ENCODE data around the gene CEBPA.

Gene CEBPA

GRCh38 chr19:33286899-33287298 is 15.4 kb downstream of the CEBPA start:
- no peak for DNase-seq (ENCODE audit: low read depth)

- DNase-seq (ENCODE audit: low read depth): no peak
Observed at GRCh38 chr19:33285441-33285927, 16.9 kb downstream of the CEBPA start.

GRCh38 chr19:33284756-33285155 is 17.6 kb downstream of the CEBPA start:
- no peak for DNase-seq (ENCODE audit: low read depth)

DNA sequence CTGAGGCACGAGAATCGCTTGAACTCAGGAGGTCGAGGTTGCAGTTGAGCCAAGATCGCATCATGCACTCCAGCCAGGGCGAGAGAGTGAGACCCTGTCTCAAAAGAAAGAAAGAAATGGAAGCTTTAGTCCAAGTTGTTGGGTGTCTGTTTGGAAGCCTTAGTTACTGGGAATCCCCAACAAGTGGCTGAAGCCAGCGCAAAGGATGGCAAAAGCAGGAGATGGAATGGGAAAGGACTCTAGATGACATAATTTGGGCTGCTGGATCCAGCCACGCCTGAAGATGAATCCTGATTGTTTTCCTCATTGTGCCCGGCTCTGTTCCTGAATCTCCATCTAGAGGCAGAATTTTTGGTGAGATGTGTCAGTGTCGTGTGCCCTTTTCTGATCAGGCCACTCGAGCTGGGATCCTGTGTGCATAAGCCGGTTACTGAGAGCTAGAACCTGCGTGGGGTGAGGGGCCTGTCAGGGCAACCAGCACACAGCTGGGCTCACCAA is 18.1 kb downstream of the CEBPA start:
- DNase-seq (ENCODE audit: low read depth): no peak

DNA sequence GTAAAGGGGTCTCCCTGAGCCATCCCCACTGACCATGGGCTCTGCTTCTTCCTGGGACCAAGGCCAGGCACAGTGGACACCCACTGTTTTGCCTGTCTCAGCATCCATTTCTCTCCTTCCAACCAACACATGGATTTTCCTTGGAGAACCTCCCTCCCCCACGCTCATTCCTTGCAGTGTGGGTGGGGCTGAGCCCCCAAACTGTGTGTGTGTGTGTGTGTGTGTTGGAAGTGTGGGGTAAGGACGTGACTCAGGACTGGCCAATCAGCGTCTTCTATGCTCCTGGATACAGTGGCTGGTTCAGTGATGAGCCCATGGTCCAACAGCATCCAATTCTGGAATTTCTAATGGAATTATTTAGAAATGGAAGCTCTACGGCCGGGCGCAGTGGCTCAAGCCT is 18.7 kb downstream of the CEBPA start:
- no peak for DNase-seq (ENCODE audit: low read depth)

DNA sequence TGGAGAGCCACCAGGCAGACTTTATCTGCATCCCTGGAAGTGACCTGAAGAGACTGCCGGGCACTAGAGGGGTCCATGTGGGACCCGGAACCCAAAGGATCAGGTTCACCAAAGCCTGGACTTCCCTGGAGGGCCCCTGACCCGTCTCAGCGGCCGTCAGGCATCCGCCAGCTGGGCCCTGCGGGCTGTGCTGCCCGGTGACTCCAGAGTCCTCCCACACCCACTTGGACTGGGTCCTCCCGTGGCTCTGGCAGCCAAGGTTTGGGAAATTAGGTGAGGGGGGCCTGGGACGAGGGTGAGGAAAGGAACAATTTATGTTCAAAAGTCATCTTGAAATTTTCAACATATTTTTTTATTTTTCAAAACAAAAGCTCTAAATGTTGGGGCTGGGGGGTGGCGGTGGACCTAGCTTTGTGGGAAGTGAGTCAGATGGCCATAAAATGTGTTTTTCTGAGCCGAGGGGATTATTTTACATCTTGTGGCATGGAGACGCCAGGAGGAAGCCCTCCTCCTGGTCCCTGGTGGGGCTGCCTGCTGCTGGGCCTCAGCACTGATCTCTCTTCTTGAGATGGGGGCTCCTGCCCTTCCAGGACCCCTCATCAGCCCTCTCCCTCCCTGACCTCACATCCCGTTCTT is 20.2 kb downstream of the CEBPA start:
- DNase-seq (ENCODE audit: low read depth): no peak

- DNase-seq (ENCODE audit: low read depth): no peak
Observed at GRCh38 chr19:33281296-33281926, 20.9 kb downstream of the CEBPA start.

- no peak for DNase-seq (ENCODE audit: low read depth)
Observed at GRCh38 chr19:33280351-33280921, 21.9 kb downstream of the CEBPA start.

DNA sequence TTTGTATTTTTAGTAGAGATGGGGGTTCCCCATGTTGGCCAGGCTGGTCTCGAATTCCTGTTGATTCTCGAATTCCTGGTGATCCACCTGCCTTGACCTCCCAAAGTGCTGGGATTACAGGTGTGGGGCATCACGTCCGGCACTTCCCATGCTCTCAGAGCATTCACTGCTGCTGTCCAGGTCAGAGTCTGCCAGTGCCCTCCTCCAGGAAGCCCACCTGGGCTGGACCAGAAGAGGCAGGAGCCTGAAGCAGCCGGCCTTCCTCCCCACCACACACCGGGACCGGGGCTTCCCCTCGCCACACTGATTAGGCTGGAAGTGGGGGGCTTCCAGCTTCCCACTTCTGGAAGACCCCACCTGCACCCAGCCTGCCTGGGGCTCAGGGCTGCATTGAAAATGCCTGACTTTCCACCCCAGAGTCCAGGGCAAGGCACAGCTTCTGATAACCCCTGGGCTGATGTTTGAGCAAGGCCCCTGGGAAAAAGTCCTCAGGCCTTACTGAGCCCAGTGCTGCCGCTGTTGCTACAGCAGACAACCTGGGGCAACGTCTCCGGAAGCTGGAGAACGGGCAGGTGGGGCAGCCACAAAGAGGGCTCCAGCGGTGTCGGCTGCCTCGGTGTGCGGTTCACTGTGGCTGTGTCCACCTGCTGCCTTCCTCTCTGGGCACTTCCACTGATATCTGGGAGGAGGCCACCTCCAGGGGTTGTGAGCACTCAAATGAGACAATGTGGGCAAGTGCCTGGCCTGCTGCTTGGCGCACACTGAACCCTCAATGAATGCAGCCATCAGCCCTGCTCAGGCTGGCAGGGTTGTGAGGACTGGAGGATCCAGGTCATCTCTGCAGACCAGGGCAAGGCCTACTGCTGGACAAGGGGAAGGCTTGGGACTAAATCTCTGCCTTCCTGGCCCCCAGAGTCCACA is 22.6 kb downstream of the CEBPA start:
- DNase-seq (ENCODE audit: low read depth): no peak

- DNase-seq (ENCODE audit: low read depth): no peak
Observed at GRCh38 chr19:33278403-33279269, 23.7 kb downstream of the CEBPA start.

DNA sequence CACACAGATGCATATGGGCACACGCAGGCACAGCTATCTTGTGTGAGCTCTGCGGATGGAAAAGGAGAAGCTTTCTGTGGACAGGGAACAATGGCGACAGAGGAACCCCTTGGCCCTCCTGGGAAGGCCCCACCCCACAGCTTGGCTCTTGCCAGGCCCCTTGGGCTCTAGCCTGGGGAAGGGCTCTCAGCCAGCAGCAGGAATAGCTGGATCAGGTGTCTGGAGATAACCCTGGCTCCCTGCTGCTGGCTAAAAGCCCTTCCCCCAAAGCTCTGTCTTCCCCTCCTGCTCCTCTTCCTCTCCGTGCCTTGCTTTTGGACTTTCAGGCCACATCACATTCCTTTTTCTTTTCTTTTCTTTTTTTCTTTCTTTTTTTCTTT is 24.3 kb downstream of the CEBPA start:
- DNase-seq (ENCODE audit: low read depth): no peak

GRCh38 chr19:33277434-33277833 is 24.9 kb downstream of the CEBPA start:
- no peak for DNase-seq (ENCODE audit: low read depth)

- no peak for DNase-seq (ENCODE audit: low read depth)
Observed at GRCh38 chr19:33275933-33276619, 26.3 kb downstream of the CEBPA start.

DNA sequence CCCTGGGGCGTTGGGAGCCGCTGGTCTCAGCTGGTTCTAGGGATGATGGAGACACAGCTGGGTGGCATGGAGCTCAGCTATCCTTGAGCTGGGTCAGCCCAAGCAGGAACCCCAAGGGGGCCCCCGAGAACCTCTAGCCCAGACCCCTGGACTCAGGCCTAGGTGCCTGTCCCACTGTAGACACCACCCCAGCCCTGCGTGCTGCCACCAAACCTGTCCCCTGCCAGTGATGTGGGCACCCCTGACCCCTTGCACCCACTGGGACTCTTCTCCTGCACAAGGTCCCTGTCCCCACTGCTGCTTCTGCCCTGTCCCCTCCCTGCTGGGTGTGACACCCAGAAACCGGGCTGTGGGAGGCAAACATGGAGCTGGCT is 26.8 kb downstream of the CEBPA start:
- no peak for DNase-seq (ENCODE audit: low read depth)

- no peak for DNase-seq (ENCODE audit: low read depth)
Observed at GRCh38 chr19:33274663-33275558, 27.4 kb downstream of the CEBPA start.

GRCh38 chr19:33273881-33274662 is 28.3 kb downstream of the CEBPA start:
- no peak for DNase-seq (ENCODE audit: low read depth)

DNA sequence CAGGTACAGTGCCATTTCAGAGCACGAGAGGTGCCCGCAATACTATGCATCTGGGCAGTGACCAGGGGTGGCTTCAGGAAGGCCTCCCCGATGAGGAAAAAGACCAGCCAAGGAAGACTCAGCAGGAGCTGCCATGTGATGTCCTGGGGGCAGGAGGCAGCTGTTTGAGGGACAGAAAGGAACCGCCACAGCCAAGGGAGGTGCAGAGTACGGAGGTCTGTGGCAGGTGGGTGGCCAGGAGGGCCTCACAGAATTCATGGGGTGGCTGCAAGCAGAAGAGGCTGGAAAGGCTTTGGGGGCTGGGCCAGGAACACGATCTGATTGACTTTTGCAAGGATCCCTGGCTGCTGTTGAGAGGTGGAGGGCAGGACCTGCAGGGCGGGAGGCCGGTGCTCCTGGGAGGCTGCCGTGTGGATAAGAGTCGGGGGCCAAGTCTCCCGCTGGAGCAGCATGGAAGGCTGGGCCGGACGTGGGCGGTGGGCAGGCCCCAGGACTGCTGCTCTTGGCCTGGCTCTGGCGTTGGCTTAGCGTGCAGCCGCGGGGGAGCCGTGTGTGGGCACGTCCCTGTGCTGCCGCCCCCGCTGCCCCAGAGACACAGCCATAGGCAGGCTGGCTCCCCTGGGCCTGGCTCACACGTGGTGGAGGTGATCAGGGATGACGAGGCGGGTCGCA is 29.1 kb downstream of the CEBPA start:
- DNase-seq (ENCODE audit: low read depth): no peak

GRCh38 chr19:33271246-33272021 is 30.9 kb downstream of the CEBPA start:
- DNase-seq (ENCODE audit: low read depth): no peak
